ENCODE results near the gene MEMO1. TPM values are rescaled to one million over a fixed set of nuclear protein-coding genes. Genes with fewer than 3 reads are reported as not detected.
"Not testable (repeated sequence)": the region's sequence is repeated elsewhere in the genome, so short reads cannot be mapped to it uniquely, and the experiment has no call there.

MEMO1 gene
- total and polyA plus RNA-seq, 5 donors: 33.0 to 39.7 (median 37.0) TPM

DNA sequence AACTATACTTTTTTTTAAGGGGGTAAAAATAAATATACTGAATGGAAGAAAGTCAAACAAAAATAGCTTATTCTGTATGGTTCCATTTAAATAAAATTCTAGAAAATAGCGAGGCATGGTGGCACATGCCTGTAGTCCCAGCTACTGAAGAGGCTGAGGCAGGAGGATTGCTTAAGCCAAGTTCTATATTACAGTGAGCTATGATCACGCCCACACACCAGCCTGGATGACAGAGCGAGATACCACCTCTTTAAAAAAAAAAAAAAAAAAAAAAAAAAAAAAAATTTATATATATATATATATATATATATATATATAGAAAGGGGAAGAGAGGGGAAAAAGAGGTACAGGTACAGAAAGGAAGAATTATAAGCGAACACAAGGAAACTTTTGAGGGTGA is 77.7 kb downstream of the MEMO1 start:
- H3K27ac ChIP-seq (ENCODE audit: low read length): no peak overlapping the region
- H3K9me3 ChIP-seq (ENCODE audit: control insufficient read depth, low read length): no peaks in the 10 kb centered on the region
- peaks cover 2% of the 10 kb centered on the region for H3K4me1 ChIP-seq (ENCODE audit: control insufficient read depth, insufficient read depth, low read length)
- WGBS: over 99% methylated on average over 4 of the region's 4 CpGs
- intact Hi-C loops (cut with DNase I): no loop called here
- ATAC-seq (no peak), DNase-seq (no peak)
- no peak overlapping the region for H3K4me3 ChIP-seq (ENCODE audit: low read length)
- no peaks in the 10 kb centered on the region for H3K27me3 ChIP-seq (ENCODE audit: control insufficient read depth, insufficient read depth)

GRCh38 chr2:31932589-31932988 is 78.2 kb downstream of the MEMO1 start:
- Histone ChIP-seq H3K4me1 (ENCODE audit: control insufficient read depth, insufficient read depth, low read length) (peaks cover 2% of the 10 kb centered on the region), H3K27ac (ENCODE audit: low read length) (no peak overlapping the region), H3K4me3 (ENCODE audit: low read length) (no peak overlapping the region), H3K27me3 (ENCODE audit: control insufficient read depth, insufficient read depth) (no peaks in the 10 kb centered on the region), H3K9me3 (ENCODE audit: control insufficient read depth, low read length) (no peaks in the 10 kb centered on the region)
- intact Hi-C loops (cut with DNase I): no loop called here
- ATAC-seq (no peak), DNase-seq (no peak)
- WGBS: 86% methylated on average over 5 of the region's 5 CpGs

- no peaks in the 10 kb centered on the region for H3K27me3 ChIP-seq (ENCODE audit: control insufficient read depth, insufficient read depth)
- 95% methylated on average over 4 of the region's 4 CpGs for WGBS
- no peak for ATAC-seq
- DNase-seq: no peak
- no peak overlapping the region for H3K27ac ChIP-seq (ENCODE audit: low read length)
- intact Hi-C loops (cut with DNase I): no loop called here
- H3K9me3 ChIP-seq (ENCODE audit: control insufficient read depth, low read length): no peaks in the 10 kb centered on the region
- H3K4me1 ChIP-seq (ENCODE audit: control insufficient read depth, insufficient read depth, low read length): peaks cover 2% of the 10 kb centered on the region
- H3K4me3 ChIP-seq (ENCODE audit: low read length): no peak overlapping the region
Observed at GRCh38 chr2:31931916-31932315, 78.9 kb downstream of the MEMO1 start.

DNA sequence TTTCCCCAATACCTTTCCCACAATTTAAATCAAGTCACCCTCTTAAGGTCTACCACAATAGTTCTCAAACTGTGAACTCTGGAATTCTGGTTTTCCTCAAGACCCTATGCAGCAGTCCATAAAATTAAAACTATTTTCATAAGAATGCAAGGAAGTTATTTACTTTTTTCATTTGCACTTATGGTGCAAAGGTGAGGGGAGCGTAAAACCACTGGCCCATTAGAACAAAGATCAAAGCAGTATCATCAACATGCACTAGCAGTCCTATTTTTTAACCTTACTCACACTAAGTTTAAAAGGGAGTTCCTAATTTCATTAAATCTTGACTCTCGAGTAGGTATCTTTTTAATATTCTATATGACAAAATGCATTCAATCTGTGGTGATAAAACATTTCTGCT is 85.3 kb downstream of the MEMO1 start:
- Histone ChIP-seq H3K4me3 (ENCODE audit: low read length) (no peak overlapping the region), H3K4me1 (ENCODE audit: control insufficient read depth, insufficient read depth, low read length) (no peaks in the 10 kb centered on the region), H3K9me3 (ENCODE audit: control insufficient read depth, low read length) (no peaks in the 10 kb centered on the region), H3K27ac (ENCODE audit: low read length) (no peak overlapping the region), H3K27me3 (ENCODE audit: control insufficient read depth, insufficient read depth) (no peaks in the 10 kb centered on the region)
- WGBS: 95% methylated on average over 2 of the region's 2 CpGs
- intact Hi-C loops (cut with DNase I): no loop called here
- DNase-seq: no peak
- ATAC-seq: no peak

- DNase-seq (no peak), ATAC-seq (no peak)
- no peaks in the 10 kb centered on the region for H3K9me3 ChIP-seq (ENCODE audit: control insufficient read depth, low read length)
- intact Hi-C loops (cut with DNase I): no loop called here
- no peaks in the 10 kb centered on the region for H3K27me3 ChIP-seq (ENCODE audit: control insufficient read depth, insufficient read depth)
- no peak overlapping the region for H3K4me3 ChIP-seq (ENCODE audit: low read length)
- no peaks in the 10 kb centered on the region for H3K4me1 ChIP-seq (ENCODE audit: control insufficient read depth, insufficient read depth, low read length)
- no peak overlapping the region for H3K27ac ChIP-seq (ENCODE audit: low read length)
Observed at GRCh38 chr2:31923662-31924061, 87.1 kb downstream of the MEMO1 start.

DNA sequence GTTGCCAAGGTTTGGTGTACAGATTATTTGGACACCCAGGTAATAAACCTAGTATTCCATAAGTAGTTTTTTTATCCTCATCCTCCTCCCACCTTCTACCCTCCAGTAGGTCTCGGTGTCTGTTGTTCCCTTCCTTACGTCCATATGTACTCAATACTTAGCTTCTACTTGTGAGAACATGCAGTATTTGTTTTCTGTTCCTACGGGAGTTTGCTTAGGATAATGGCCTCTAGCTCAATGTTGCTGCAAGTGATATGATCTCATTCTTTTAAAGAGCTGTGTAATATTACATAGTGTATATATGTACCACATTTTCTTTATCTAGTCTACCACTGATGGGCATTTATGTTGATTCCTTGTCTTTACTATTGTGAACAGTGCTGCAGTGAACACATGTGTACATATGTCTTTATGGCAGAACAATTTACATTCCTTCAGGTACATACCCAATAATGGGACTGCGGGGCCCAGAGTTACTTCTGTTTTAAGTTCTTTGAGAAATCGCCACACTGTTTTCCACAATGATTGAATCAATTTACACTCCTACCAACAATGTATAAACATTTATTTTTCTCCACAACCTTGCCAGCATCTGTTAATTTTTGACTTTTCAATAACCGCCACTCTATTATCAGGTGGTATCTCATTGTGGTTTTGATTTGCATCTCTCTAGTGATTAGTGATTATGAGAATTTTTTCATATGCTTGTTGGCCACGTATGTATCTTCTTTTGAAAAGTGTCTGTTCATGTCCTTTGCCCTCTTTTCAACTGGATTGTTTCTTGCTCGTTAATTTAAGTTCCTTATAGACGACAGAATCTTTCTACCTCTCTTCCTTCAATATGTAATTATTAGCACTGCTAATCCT is 88.0 kb downstream of the MEMO1 start:
- no peak for DNase-seq
- 85% methylated on average over 9 of the region's 9 CpGs for whole genome bisulfite sequencing
- H3K27ac ChIP-seq (ENCODE audit: low read length): no peak overlapping the region
- no peaks in the 10 kb centered on the region for H3K4me1 ChIP-seq (ENCODE audit: control insufficient read depth, insufficient read depth, low read length)
- H3K4me3 ChIP-seq (ENCODE audit: low read length): no peak overlapping the region
- no peak for ATAC-seq
- intact Hi-C loops (cut with DNase I): no loop called here
- no peaks in the 10 kb centered on the region for H3K9me3 ChIP-seq (ENCODE audit: control insufficient read depth, low read length)
- no peaks in the 10 kb centered on the region for H3K27me3 ChIP-seq (ENCODE audit: control insufficient read depth, insufficient read depth)

- no peaks in the 10 kb centered on the region for H3K4me1 ChIP-seq (ENCODE audit: control insufficient read depth, insufficient read depth, low read length)
- no peak overlapping the region for H3K4me3 ChIP-seq (ENCODE audit: low read length)
- intact Hi-C loops (cut with DNase I): no loop called here
- WGBS: 67% methylated on average over 1 of the region's 1 CpG
- ATAC-seq (no peak), DNase-seq (no peak)
- no peaks in the 10 kb centered on the region for H3K27me3 ChIP-seq (ENCODE audit: control insufficient read depth, insufficient read depth)
- H3K27ac ChIP-seq (ENCODE audit: low read length): no peak overlapping the region
- H3K9me3 ChIP-seq (ENCODE audit: control insufficient read depth, low read length): no peaks in the 10 kb centered on the region
Observed at GRCh38 chr2:31920962-31921361, 89.8 kb downstream of the MEMO1 start.

- DNase-seq (no peak), ATAC-seq (no peak)
- no peak overlapping the region for H3K4me3 ChIP-seq (ENCODE audit: low read length)
- no peaks in the 10 kb centered on the region for H3K27me3 ChIP-seq (ENCODE audit: control insufficient read depth, insufficient read depth)
- no peaks in the 10 kb centered on the region for H3K4me1 ChIP-seq (ENCODE audit: control insufficient read depth, insufficient read depth, low read length)
- no peak overlapping the region for H3K27ac ChIP-seq (ENCODE audit: low read length)
- intact Hi-C loops (cut with DNase I): no loop called here
- 98% methylated on average over 3 of the region's 3 CpGs for WGBS
- H3K9me3 ChIP-seq (ENCODE audit: control insufficient read depth, low read length): no peaks in the 10 kb centered on the region
Observed at GRCh38 chr2:31919499-31919898, 91.3 kb downstream of the MEMO1 start.

DNA sequence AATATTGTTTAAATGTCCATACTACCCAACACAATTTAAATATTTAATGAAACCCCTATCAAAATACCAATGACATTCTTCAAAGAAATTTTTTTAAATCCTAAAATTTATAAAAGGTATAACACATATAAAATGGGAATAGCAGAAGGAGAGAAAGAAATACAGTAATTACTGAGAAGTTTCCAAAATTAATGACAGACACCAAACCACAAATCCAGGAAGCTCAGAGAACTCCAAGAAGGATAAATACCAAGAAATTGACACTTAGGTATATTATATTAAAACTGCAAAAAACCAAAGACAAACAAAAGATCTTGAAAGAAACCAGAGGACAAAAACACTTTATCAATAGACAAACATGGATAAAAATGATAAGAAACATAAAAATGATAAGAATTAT is 101.1 kb downstream of the MEMO1 start:
- Histone ChIP-seq H3K27ac (ENCODE audit: low read length) (no peak overlapping the region), H3K4me1 (ENCODE audit: control insufficient read depth, insufficient read depth, low read length) (no peaks in the 10 kb centered on the region), H3K4me3 (ENCODE audit: low read length) (no peak overlapping the region), H3K9me3 (ENCODE audit: control insufficient read depth, low read length) (no peaks in the 10 kb centered on the region), H3K27me3 (ENCODE audit: control insufficient read depth, insufficient read depth) (no peaks in the 10 kb centered on the region)
- DNase-seq (no peak), ATAC-seq (no peak)
- intact Hi-C loops (cut with DNase I): no loop called here

GRCh38 chr2:31907491-31907890 is 103.3 kb downstream of the MEMO1 start:
- H3K27me3 ChIP-seq (ENCODE audit: control insufficient read depth, insufficient read depth); H3K4me1 ChIP-seq (ENCODE audit: control insufficient read depth, insufficient read depth, low read length); H3K9me3 ChIP-seq (ENCODE audit: control insufficient read depth, low read length); intact Hi-C loops (cut with DNase I); H3K4me3 ChIP-seq (ENCODE audit: low read length); ATAC-seq; H3K27ac ChIP-seq (ENCODE audit: low read length); DNase-seq: not testable (repeated sequence)
- 94% methylated on average over 6 of the region's 6 CpGs for WGBS

DNA sequence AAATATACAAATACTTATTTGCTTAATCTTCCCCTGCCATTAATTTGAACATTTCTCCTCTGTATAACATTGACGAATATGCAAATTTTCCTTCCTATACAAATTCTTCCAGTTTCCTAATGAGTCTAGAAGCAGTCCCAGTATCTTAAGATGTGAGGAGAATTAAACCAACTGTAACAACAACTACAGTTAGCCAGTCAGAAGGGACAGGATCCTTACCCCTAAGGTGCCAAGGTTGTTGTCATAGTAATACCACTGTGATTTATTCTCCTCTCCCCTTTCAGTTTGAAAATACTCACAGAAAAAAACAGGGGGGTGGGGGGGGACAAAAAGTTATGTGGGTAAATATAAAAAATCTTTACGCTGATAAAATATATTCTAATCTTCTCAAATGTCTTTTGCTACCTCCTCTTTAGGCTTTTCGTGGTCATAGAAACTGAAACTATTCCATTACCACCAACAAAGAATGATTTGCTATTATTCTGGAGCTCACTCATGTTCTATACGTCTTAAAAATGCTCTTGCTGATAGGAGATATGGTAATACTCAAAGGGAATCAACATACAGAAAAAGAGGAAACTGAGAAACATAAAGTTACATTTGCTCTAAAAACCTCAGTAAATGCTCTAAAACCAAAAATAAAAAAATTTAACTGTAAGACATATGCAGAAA is 107.6 kb downstream of the MEMO1 start:
- WGBS: 73% methylated on average over 4 of the region's 4 CpGs

More for the DNA sequence above, 107.6 kb downstream of the MEMO1 start:
- DNase-seq (no peak), ATAC-seq (no peak)
- Histone ChIP-seq H3K27ac (ENCODE audit: low read length) (no peak overlapping the region), H3K27me3 (ENCODE audit: control insufficient read depth, insufficient read depth) (no peaks in the 10 kb centered on the region), H3K9me3 (ENCODE audit: control insufficient read depth, low read length) (no peaks in the 10 kb centered on the region), H3K4me3 (ENCODE audit: low read length) (no peak overlapping the region), H3K4me1 (ENCODE audit: control insufficient read depth, insufficient read depth, low read length) (no peaks in the 10 kb centered on the region)
- intact Hi-C loops (cut with DNase I): no loop called here

All from right cardiac atrium (tissue), 5 donors.